Natural killer cell (primary cell): Measurements from ENCODE around the gene PPP5C. TPM values are rescaled to one million over a fixed set of nuclear protein-coding genes. Genes with fewer than 3 reads are reported as not detected.

ENCODE experiments used
- ATAC-seq, 3 donors: fragments of 150-1000 bp in 2 of 3; fragments of 200-7000 bp in 1 of 3; cut with Tn5 transposase; 1 replicate in 1 of 3; 2 replicates in 2 of 3; pipeline ENCODE4 v1.10.0; 2021; ENCODE audit warnings: mild to moderate bottlenecking in 2 of 3, moderate library complexity in 2 of 3
- DNase-seq, 2 donors: peaks; one replicate each; pipeline versions ENCODE4 v3.0.0 to v3.0.0-alpha.2; 2013 to 2021; ENCODE audit warnings: mixed read lengths in 1 of 2
- H3K27ac ChIP-seq: one replicate; pipeline ENCODE4 v1.5.1; 2013; ENCODE audit warnings: mild to moderate bottlenecking, low read length
- H3K27me3 ChIP-seq: one replicate; pipeline ENCODE4 v1.6.1; 2013; ENCODE audit warnings: low read length; ENCODE audit not compliant: control insufficient read depth, insufficient read depth
- H3K36me3 ChIP-seq: one replicate; pipeline ENCODE4 v1.6.1; 2013; ENCODE audit warnings: low read length; ENCODE audit not compliant: control insufficient read depth, insufficient read depth
- H3K4me1 ChIP-seq: one replicate; pipeline ENCODE4 v1.6.1; 2013; ENCODE audit warnings: low read length; ENCODE audit not compliant: control insufficient read depth, insufficient read depth
- H3K4me3 ChIP-seq: one replicate; pipeline ENCODE4 v1.5.1; 2013; ENCODE audit warnings: low read length
- H3K9me3 ChIP-seq: one replicate; pipeline ENCODE4 v1.6.1; 2013; ENCODE audit warnings: low read length; ENCODE audit not compliant: control insufficient read depth, insufficient read depth
- H3K27ac Mint-ChIP-seq, 2 donors: one replicate each; pipeline ENCODE4 v1.8.0; 2022; ENCODE audit warnings: mild to moderate bottlenecking in 2 of 2, mixed read lengths in 2 of 2, moderate library complexity in 1 of 2
- H3K27me3 Mint-ChIP-seq, 2 donors: one replicate each; pipeline ENCODE4 v1.8.0; 2022; ENCODE audit warnings: low read depth in 2 of 2, mixed read lengths in 2 of 2
- H3K36me3 Mint-ChIP-seq: one replicate; pipeline ENCODE4 v1.8.0; 2022; ENCODE audit warnings: mixed read lengths
- H3K4me1 Mint-ChIP-seq, 2 donors: one replicate each; pipeline ENCODE4 v1.8.0; 2022; ENCODE audit warnings: mixed read lengths in 2 of 2
- H3K4me3 Mint-ChIP-seq: one replicate; pipeline ENCODE4 v1.8.0; 2022; ENCODE audit warnings: mild to moderate bottlenecking, moderate library complexity, mixed read lengths
- H3K9me3 Mint-ChIP-seq, 2 donors: one replicate each; pipeline ENCODE4 v1.8.0; 2022; ENCODE audit warnings: mixed read lengths in 2 of 2
- WGBS: methylation state at CpG from one replicate; pipeline ENCODE4 v1.1.7; 2013; ENCODE audit warnings: missing lambda C conversion rate; ENCODE audit not compliant: insufficient coverage; 5-methylcytosine and 5-hydroxymethylcytosine counted together
- intact Hi-C: fragments of 100-400 bp; cut with micrococcal nuclease; formaldehyde crosslinking; loops from one replicate; pipeline ENCODE4 v1.14.2; 2022
- total RNA-seq, 4 donors: library from RNA; stranded (reverse); fragments of 120-200 nt in 1 of 4; gene quantifications; one replicate each; pipeline versions ENCODE4 v1.2.3 to v1.2.4, GENCODE V29; 2013 to 2022
- TF ChIP-seq, protein P1 (sequence below): fragments of 200-600 bp; IDR thresholded peaks from one replicate; pipeline ENCODE4 v1.8.0; 2022; ENCODE audit warnings: antibody characterized with exemption

PPP5C gene
- total RNA-seq, 3 donors from 2014 or later (not counting 1 experiment from before 2014, with no cell fraction given): 95.4 to 106 (median 98.4) TPM

DNA sequence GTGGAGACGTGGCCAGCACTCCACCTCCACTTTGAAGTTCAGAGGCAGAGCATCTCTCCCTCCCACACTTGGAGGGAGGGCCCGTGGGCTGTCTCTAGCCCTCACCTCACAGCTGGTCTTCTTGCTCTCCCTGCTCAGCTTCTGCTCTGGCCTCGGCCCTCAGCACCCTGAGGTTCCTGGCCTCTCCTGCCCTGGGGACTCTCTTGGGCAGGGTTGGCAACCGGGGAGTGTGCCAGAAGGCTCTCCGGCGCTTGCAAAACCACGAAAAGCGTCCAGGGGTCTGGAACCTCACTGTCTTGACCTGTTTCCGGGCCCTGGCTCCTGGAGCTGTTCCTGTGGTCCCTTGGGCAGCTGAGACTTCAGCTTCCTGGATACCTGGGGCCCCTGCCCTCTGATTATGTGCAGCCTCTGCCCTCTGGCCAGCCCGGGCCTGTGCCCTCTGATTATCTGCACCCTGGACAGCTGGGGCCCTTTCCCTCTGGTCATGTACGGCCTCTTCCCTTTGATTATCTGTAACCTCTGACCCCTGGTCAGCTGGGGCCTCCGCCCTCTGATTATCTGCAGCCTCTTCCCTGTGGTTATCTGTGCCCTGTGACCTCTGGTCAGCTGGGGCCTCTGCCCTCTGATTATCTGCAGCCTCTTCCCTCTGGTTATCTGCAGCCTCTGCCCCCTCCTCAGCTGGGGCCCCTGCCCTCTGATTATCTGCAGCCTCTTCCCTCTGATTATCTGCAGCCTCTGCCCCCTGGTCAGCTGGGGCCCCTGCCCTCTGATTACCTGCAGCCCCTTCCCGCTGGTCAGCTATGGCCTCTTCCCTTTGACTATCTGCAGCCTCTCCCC lies 64.4 kb downstream of the PPP5C start:
- no peaks in the 10 kb centered on the region for H3K36me3 ChIP-seq
- DNase-seq (no peak), ATAC-seq (no peak)
- H3K27me3 Mint-ChIP-seq: peaks cover 44 to 68% of the 10 kb centered on the region in 2 donors
- H3K27me3 ChIP-seq: peaks cover 45% of the 10 kb centered on the region
- H3K36me3 Mint-ChIP-seq: no peaks in the 10 kb centered on the region
- no peaks in the 10 kb centered on the region for H3K9me3 Mint-ChIP-seq
- TF ChIP-seq, protein P1, sequence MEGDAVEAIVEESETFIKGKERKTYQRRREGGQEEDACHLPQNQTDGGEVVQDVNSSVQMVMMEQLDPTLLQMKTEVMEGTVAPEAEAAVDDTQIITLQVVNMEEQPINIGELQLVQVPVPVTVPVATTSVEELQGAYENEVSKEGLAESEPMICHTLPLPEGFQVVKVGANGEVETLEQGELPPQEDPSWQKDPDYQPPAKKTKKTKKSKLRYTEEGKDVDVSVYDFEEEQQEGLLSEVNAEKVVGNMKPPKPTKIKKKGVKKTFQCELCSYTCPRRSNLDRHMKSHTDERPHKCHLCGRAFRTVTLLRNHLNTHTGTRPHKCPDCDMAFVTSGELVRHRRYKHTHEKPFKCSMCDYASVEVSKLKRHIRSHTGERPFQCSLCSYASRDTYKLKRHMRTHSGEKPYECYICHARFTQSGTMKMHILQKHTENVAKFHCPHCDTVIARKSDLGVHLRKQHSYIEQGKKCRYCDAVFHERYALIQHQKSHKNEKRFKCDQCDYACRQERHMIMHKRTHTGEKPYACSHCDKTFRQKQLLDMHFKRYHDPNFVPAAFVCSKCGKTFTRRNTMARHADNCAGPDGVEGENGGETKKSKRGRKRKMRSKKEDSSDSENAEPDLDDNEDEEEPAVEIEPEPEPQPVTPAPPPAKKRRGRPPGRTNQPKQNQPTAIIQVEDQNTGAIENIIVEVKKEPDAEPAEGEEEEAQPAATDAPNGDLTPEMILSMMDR: no peak
- 83% methylated on average over 13 of the region's 13 CpGs for WGBS
- H3K4me1 Mint-ChIP-seq: no peaks in the 10 kb centered on the region
- no peak overlapping the region for H3K27ac ChIP-seq
- intact Hi-C loops: no loop called here
- no peak overlapping the region for H3K4me3 Mint-ChIP-seq
- no peaks in the 10 kb centered on the region for H3K4me1 ChIP-seq
- no peak overlapping the region for H3K27ac Mint-ChIP-seq
- no peaks in the 10 kb centered on the region for H3K9me3 ChIP-seq
- no peak overlapping the region for H3K4me3 ChIP-seq

DNA sequence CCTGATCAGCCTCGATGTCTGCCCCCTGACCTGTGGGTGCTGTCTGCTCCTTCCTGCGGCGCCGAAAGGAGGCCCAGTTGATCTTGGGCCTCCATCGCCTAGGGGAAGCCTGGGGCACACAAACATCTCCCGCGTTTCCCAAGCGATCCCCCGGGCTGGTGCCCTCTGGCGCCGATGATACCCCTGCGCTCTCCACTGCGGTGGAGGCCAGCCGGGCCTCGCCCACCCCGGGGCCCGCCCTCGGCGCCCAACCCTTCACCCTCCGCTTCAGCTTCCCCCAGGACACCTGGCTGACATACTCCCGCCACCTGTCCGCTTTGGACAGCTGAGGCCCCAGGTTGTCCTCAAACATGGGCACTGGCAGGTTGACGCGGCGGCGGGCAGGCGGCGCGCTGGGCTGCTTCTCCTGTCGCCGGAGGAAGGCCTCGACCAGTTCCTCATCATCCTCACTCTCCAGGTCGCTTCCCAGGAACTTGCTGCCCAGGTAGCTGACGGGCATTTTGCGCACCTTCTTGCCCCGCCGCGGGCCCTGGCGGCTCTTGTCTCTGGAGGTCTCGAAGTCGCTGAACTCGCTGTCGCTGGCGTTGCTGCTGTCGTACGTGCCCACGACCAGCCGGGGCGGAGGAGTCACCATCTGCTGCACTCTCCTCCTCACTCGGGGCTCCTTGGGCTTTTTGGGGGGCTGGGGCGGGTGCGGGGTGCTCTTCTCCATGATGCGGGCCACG lies 65.2 kb downstream of the PPP5C start:
- Mint-ChIP-seq H3K27ac (no peak overlapping the region), H3K27me3 (peaks cover 46 to 66% of the 10 kb centered on the region in 2 donors), H3K4me1 (no peaks in the 10 kb centered on the region), H3K9me3 (no peaks in the 10 kb centered on the region), H3K36me3 (no peaks in the 10 kb centered on the region), H3K4me3 (no peak overlapping the region)
- TF ChIP-seq, protein P1: no peak
- no peak for DNase-seq
- WGBS: 64% methylated on average over 54 of the region's 54 CpGs
- Histone ChIP-seq H3K27ac (no peak overlapping the region), H3K36me3 (no peaks in the 10 kb centered on the region), H3K4me1 (no peaks in the 10 kb centered on the region), H3K9me3 (no peaks in the 10 kb centered on the region), H3K4me3 (no peak overlapping the region), H3K27me3 (peaks cover 42% of the 10 kb centered on the region)
- intact Hi-C loops: no loop called here
- no peak for ATAC-seq

DNA sequence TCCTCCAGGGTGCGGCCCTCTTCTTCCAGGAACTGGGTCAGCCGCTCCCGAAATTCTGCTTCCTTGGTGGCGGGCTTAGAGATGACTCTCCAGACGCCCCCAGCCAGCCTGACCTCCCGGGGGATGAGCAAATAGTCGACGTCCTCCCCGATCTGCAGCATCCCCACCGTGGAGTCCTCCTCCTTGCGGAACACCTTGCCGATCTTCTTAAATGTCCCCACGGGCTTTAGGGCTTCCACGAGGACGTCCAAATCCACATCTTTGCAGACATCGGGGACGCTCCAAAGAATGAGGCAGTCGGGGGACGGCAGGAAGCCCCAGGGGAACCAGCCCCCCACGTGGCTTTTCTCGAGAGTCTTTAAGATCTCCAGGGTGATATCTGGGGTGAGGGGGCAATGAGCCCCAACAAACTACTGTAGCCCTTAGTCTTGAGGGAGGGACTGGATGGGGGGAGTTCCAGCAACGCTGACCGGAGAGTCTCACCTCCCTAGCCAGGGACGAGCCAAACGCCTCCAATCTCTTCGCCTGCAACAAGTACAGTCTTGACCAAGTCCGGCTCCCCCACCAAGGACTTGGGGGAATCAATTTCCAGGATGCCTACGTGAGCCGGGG lies 65.9 kb downstream of the PPP5C start:
- Histone ChIP-seq H3K4me3 (no peak overlapping the region), H3K27me3 (peaks cover 42% of the 10 kb centered on the region), H3K9me3 (no peaks in the 10 kb centered on the region), H3K4me1 (no peaks in the 10 kb centered on the region), H3K27ac (no peak overlapping the region), H3K36me3 (no peaks in the 10 kb centered on the region)
- Mint-ChIP-seq H3K36me3 (no peaks in the 10 kb centered on the region), H3K4me3 (no peak overlapping the region), H3K4me1 (no peaks in the 10 kb centered on the region), H3K27ac (no peak overlapping the region), H3K27me3 (peaks cover 39 to 61% of the 10 kb centered on the region in 2 donors), H3K9me3 (no peaks in the 10 kb centered on the region)
- TF ChIP-seq, protein P1: no peak
- intact Hi-C loops: no loop called here
- DNase-seq (no peak), ATAC-seq (no peak)
- WGBS: 19% methylated on average over 29 of the region's 29 CpGs
